ENCODE results near the gene LHX8.

LHX8 gene

DNA sequence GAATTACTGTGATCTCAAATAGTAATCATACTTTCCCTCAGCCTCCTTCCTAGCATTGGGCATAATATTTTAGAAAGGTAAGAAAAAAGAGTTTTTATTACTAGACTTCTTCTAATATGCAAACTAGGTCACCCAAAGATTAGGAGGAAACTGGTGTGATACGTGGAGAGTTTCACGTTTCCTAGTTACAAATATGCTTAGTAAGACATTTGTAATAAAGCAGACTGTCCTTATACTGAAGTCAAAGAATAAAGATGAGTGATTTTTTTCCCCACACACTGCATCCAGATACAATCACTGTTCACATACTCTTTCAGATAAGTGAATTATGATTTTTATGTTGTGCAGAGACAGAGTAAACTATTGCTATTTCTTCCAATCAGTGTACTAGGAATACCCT lies 17.9 kb downstream of the LHX8 start:
- TF ChIP-seq, protein P1, sequence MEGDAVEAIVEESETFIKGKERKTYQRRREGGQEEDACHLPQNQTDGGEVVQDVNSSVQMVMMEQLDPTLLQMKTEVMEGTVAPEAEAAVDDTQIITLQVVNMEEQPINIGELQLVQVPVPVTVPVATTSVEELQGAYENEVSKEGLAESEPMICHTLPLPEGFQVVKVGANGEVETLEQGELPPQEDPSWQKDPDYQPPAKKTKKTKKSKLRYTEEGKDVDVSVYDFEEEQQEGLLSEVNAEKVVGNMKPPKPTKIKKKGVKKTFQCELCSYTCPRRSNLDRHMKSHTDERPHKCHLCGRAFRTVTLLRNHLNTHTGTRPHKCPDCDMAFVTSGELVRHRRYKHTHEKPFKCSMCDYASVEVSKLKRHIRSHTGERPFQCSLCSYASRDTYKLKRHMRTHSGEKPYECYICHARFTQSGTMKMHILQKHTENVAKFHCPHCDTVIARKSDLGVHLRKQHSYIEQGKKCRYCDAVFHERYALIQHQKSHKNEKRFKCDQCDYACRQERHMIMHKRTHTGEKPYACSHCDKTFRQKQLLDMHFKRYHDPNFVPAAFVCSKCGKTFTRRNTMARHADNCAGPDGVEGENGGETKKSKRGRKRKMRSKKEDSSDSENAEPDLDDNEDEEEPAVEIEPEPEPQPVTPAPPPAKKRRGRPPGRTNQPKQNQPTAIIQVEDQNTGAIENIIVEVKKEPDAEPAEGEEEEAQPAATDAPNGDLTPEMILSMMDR (IDR thresholded peaks at IDR 0.05; ENCODE audit: insufficient read depth, low read depth, low read length, missing control alignments) = no peak
- H3K4me3 ChIP-seq (ENCODE audit: low read length) = no peak overlapping the region
- DNase-seq (ENCODE audit: low read depth) = no peak

DNA sequence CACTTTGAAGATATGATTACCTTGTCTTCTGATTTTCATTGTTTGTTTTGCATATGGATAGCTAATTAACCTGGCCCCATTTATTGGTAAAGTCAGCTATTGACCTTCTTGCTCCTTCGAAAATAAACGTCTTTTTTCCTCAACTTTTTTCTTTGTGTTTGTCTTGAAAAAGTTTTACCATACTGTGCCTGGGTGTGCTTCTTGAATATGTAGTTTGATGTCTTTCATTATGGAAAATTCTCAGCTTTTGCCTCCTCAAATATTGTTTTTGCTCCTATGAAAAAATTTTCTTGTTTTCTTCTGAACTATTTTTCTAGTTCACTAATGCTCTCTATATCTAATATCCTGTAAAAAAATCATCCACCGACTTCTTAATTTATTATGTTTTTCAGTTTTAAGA lies 25.0 kb downstream of the LHX8 start:
- DNase-seq (ENCODE audit: low read depth) = no peak
- H3K4me3 ChIP-seq (ENCODE audit: low read length) = no peak overlapping the region
- TF ChIP-seq, protein P1 (IDR thresholded peaks at IDR 0.05; ENCODE audit: insufficient read depth, low read depth, low read length, missing control alignments) = no peak

DNA sequence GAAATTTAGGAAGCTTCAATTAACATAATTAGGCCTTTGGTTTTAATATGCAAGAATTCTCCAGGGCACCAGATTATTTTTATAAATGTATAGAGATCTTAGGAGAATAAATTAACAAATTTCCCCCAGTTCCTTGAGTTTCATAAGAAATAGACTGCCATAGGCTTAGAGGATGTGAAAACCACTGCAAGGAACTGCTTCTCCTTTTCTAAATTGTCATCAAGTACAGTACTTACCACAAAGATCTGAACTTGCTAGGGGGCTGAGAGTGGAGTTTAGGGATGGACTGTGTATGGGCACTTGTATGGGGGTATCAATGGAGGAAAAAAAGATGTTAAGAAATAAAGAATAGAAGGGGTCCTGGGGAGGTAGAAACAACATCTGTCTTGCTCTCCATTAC lies 31.1 kb downstream of the LHX8 start:
- no peak for DNase-seq (ENCODE audit: low read depth)
- no peak overlapping the region for H3K4me3 ChIP-seq (ENCODE audit: low read length)
- TF ChIP-seq, protein P1 (IDR thresholded peaks at IDR 0.05; ENCODE audit: insufficient read depth, low read depth, low read length, missing control alignments) = no peak

DNA sequence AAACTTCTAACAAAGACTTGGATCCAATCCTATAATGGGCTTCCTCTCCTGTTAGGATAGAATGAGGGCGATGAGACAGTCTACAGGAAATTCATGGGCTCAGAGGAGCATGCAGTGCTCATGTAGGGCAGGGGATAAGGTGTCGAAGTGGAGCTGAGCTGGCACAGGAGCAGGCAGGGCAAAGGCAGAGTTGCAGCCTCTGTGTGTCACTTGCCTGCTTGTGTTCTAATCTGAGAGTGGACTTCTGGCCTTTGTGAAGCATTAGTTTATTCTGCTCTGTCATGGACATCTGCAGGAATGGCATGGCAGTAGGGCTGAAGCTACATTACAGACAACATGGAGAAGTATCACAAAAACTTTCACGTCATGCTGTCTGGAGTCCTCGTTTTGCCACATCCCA lies 32.6 kb downstream of the LHX8 start:
- no peak for DNase-seq (ENCODE audit: low read depth)
- TF ChIP-seq, protein P1 (IDR thresholded peaks at IDR 0.05; ENCODE audit: insufficient read depth, low read depth, low read length, missing control alignments) = no peak

DNA sequence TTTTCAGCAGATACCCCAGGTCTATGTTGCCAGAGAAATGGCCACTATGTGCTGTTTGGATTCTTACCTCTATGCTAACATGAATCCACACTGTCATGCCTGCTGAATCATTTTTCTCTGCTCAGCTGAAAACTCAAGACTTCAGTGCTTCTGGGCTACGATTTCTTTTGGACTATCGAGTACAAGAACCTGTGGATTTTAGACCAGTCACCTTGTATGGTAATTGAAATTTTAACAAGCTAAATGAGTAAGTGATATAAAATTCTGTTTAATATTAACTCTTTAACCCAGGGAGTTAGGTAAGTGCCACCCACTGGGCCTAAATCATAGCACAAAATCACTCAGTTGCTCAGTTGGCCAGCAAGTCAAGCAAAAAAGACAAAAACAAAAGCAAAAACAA lies 35.8 kb downstream of the LHX8 start:
- DNase-seq (ENCODE audit: low read depth) = no peak
- TF ChIP-seq, protein P1 (IDR thresholded peaks at IDR 0.05; ENCODE audit: insufficient read depth, low read depth, low read length, missing control alignments) = no peak
- no peak overlapping the region for H3K4me3 ChIP-seq (ENCODE audit: low read length)

More for the DNA sequence above, 32.6 kb downstream of the LHX8 start:
- no peak overlapping the region for H3K4me3 ChIP-seq (ENCODE audit: low read length)

DNA sequence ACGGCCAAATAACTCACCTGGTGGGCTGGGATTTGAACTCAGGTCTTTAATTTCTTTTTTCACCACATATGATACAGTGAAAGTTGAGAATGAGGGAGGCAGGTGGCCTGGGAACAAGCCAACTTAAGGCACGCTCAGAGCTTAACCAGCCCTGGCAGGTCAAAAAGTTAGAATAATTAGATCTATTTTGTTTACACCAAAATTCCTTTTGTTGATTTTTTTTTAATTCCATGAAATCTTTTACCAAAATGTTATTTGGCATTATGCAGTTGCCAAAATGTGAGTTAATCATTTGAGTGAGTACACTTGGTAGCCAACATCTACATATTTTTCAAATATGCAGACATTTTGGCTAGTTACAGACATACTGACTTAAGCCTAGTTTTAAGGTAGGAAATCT lies 36.8 kb downstream of the LHX8 start:
- H3K4me3 ChIP-seq (ENCODE audit: low read length) = no peak overlapping the region
- no peak for DNase-seq (ENCODE audit: low read depth)
- TF ChIP-seq, protein P1 (IDR thresholded peaks at IDR 0.05; ENCODE audit: insufficient read depth, low read depth, low read length, missing control alignments) = no peak

DNA sequence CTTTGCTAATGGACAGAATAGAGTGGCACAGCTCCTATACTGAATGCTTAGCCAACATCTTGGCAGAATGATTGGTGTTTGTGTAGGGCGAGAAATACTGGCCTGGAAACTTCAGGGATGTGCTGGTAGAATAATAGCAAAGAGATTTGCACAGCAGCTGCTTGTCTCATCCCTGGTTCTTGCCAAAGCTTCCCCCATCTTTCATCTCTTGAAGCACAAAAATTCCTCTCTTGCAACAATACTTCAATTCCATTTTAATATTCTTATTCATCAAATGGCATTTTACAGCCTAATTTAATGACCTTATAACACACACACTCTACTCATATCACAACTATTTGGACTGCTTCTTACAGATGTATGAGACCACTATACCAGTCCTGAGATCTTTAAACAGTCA lies 37.7 kb downstream of the LHX8 start:
- no peak for DNase-seq (ENCODE audit: low read depth)
- H3K4me3 ChIP-seq (ENCODE audit: low read length) = no peak overlapping the region
- TF ChIP-seq, protein P1 (IDR thresholded peaks at IDR 0.05; ENCODE audit: insufficient read depth, low read depth, low read length, missing control alignments) = no peak
